Adrenal gland (tissue), 12 donors: ENCODE data around the gene ZDHHC24. TPM values are rescaled to one million over a fixed set of nuclear protein-coding genes. Genes with fewer than 3 reads are reported as not detected.

Source experiments
- DNase-seq, 7 donors: peaks; one replicate each; pipeline ENCODE4 v3.0.0-alpha.2; 2019 to 2020
- H3K27ac ChIP-seq, 5 donors: fragments of 200-600 bp; sonication (generic) in 4 of 5; 1 replicate in 3 of 5; 2 replicates in 2 of 5; pipeline versions ENCODE4 v1.5.1 to v1.8.0; 2016 to 2020; ENCODE audit warnings: mild to moderate bottlenecking in 1 of 5
- H3K27me3 ChIP-seq: fragments of 200-600 bp; 2 replicates; pipeline ENCODE4 v1.8.0; 2021
- H3K36me3 ChIP-seq, 2 donors: fragments of 200-600 bp; replicated peaks in 1 of 2; 1 replicate in 1 of 2; 2 replicates in 1 of 2; pipeline versions ENCODE4 v1.5.1 to v1.8.0; 2018 to 2022
- H3K4me1 ChIP-seq, 2 donors: fragments of 200-600 bp; replicated peaks in 1 of 2; 1 replicate in 1 of 2; 2 replicates in 1 of 2; pipeline versions ENCODE4 v1.5.1 to v1.8.0; 2018 to 2021
- H3K4me3 ChIP-seq, 4 donors: fragments of 200-600 bp; sonication (generic) in 3 of 4; one replicate each; pipeline ENCODE4 v1.5.1; 2016 to 2018
- H3K9me3 ChIP-seq, 3 donors: fragments of 200-600 bp; sonication (generic) in 1 of 3; replicated peaks in 1 of 3; 1 replicate in 2 of 3; 2 replicates in 1 of 3; pipeline versions ENCODE4 v1.5.1 to v1.8.0; 2016 to 2021
- POLR2A ChIP-seq, 2 donors: fragments of 450-650 bp; IDR thresholded peaks; one replicate each; pipeline ENCODE4 v1.6.1; 2017; ENCODE audit warnings: antibody characterized with exemption in 2 of 2, mild to moderate bottlenecking in 2 of 2, moderate library complexity in 1 of 2
- WGBS, 4 donors: extraction: QIAGEN DNeasy Blood & Tissue Kit in 2 of 4; methylation state at CpG; one replicate each; pipeline versions ENCODE4 v1.1.5 to v1.1.7; 2013 to 2017; 5-methylcytosine and 5-hydroxymethylcytosine counted together
- intact Hi-C, 2 donors: fragments of 100-400 bp; cut with DNase I; formaldehyde crosslinking; loops; one replicate each; pipeline versions ENCODE4 v1.14.1 to v1.15.0; 2022 to 2023
- polyA plus RNA-seq, 3 donors: library from polyadenylated mRNA; stranded (reverse); fragments of 200-250 nt in 2 of 3; fragments of 350-450 nt in 1 of 3; fragmentation: Illumina TruSeq in 1 of 3; extraction: RNeasy Lipid Tissue Mini Kit (QIAGEN cat#74804) in 1 of 3; gene quantifications; one replicate each; pipeline ENCODE4 v1.2.3, GENCODE V29; 2013 to 2014
- total RNA-seq, 9 donors: library from RNA; depleted of rRNA in 4 of 9; stranded (reverse); fragments of >200 nt in 4 of 9; fragments of 120-200 nt in 1 of 9; fragmentation: NEBNext Ultra II Directional in 1 of 9; extraction: Animal tissue kit (Norgen Biotek cat#: 25700) in 1 of 9; gene quantifications; one replicate each; pipeline versions ENCODE4 v1.1.0 to v1.2.4, GENCODE V29; 2013 to 2023
- TF ChIP-seq, protein P1 (sequence below), 6 experiments: fragments of 450-650 bp in 4 of 6; fragments of 200-600 bp in 2 of 6; sonication (generic) in 1 of 6; IDR thresholded peaks; 1 replicate in 5 of 6; 2 replicates in 1 of 6; pipeline versions ENCODE4 v1.5.1 to v1.8.0; 2016 to 2021; ENCODE audit warnings: antibody characterized with exemption in 6 of 6, mild to moderate bottlenecking in 2 of 6, moderate library complexity in 1 of 6
- donor health status: healthy with polysubstance abuse.
- donor health status: Bipolar disorder and iron deficiency.
- donor health status: DM: yes; HTN: yes; CAD: no.
- donor health status: DM: no; HTN: no; CAD: no.
- donor health status: DM: no; HTN: no; CAD: no.
- donor health status: DM: yes; HTN: yes; CAD: no.

Gene ZDHHC24
- total and polyA plus RNA-seq, 12 donors, result 8.6 to 34.7 (median 18.8) TPM

DNA sequence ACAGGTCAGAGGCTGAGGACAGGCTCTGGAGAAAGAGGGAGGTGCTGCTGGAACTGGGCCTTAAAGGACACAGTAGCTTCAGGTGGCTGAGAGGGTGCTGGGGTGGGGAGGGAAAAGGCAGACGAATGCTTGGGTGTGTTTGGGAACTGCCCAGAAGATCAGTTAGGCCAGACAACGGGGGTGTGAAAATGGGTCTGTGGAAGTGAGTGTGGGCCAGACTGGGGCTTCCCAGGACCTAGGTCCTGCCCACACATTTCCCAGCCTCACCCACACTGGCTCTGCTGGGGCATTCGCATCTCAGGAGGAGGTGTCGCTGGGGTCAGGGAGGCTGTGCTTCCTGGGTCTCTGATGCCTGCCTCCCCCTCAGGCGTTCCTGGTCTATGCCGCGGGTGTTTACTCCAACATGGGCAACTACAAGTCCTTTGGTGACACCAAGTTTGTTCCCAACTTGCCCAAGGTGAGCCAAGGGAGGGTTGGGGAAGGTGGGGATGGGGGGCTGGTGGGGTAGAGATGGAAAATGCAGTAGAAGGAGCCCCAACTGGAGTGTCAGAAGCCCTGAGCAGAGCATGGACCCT lies 61.0 kb downstream of the ZDHHC24 start:
- H3K4me1 ChIP-seq, result peaks cover 5 to 8% of the 10 kb centered on the region in 2 donors
- H3K27me3 ChIP-seq, result no peaks in the 10 kb centered on the region
- no peaks in the 10 kb centered on the region for H3K9me3 ChIP-seq
- intact Hi-C loops, result loop anchor here in 1 of 2 donors (10.0 kb wide), 1 partner anchor 60 kb away; the partner anchor contains the start of genes ACTN3 and ZDHHC24
- DNase-seq, result no peak
- H3K4me3 ChIP-seq, result no peak overlapping the region
- peaks cover 0 to 17% of the 10 kb centered on the region in 2 donors for H3K36me3 ChIP-seq
- no peak overlapping the region for H3K27ac ChIP-seq
- TF ChIP-seq POLR2A (IDR thresholded peaks at IDR 0.05), result no peak
- TF ChIP-seq, protein P1, sequence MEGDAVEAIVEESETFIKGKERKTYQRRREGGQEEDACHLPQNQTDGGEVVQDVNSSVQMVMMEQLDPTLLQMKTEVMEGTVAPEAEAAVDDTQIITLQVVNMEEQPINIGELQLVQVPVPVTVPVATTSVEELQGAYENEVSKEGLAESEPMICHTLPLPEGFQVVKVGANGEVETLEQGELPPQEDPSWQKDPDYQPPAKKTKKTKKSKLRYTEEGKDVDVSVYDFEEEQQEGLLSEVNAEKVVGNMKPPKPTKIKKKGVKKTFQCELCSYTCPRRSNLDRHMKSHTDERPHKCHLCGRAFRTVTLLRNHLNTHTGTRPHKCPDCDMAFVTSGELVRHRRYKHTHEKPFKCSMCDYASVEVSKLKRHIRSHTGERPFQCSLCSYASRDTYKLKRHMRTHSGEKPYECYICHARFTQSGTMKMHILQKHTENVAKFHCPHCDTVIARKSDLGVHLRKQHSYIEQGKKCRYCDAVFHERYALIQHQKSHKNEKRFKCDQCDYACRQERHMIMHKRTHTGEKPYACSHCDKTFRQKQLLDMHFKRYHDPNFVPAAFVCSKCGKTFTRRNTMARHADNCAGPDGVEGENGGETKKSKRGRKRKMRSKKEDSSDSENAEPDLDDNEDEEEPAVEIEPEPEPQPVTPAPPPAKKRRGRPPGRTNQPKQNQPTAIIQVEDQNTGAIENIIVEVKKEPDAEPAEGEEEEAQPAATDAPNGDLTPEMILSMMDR (IDR thresholded peaks at IDR 0.05), result no peak
- 79 to 87% (median 86%) methylated on average over 6 to 7 of the region's 7 CpGs for WGBS, 4 donors

DNA sequence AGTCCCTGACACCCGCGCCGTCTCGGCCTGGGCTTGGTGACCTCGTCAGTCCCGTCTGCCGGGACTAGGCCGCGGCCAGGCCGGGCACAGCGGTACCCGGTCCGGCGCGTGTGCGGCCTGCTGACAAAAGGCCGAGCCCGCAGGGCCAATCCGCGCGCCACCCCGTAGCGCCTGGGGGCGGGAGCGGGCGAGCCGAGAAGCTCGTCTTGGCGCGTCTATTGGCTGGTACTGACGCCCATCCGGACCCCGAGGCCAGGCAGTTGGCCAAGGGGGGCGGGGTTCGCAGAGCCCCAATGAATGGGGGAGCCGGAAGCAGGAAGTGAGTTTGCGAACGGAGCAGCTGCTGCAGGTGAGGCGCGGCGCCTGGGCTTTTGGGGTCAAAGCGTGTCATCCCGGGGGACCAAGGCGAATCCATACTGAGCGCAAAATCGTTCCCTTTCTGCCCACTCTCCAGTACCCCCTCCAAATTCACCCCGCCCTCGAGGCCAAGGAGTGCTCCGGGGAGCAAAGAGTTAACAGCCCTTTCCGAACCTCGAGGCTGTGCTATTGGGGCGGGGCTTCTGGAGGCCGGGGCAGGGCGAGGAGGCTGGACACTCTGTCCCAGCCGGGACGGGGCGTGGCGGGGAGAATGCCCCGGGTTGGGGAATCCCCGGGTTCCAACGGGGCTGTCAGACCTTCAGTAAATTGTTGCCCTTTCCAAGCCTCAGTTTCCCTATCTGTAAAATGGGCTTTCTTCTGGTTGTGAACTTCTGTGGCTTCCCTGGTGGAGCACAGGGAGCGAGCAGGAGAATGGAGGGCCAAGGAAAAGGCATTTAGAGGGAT lies 65.5 kb downstream of the ZDHHC24 start, which contains the start of gene DPP3:
Gene DPP3 (plus strand): TSS at position 318 of the 822 bp plus-strand sequence. CDS start 1,767 bp downstream, outside the sequence.
- Histone ChIP-seq H3K4me1 (peaks cover 8 to 16% of the 10 kb centered on the region in 2 donors), H3K9me3 (no peaks in the 10 kb centered on the region), H3K27me3 (no peaks in the 10 kb centered on the region), H3K36me3 (peaks cover 0 to 5% of the 10 kb centered on the region in 2 donors), H3K4me3 (peak within 1 kb of the TSS; percentile 53 to 89 (median 71)), H3K27ac (peak within 1 kb of the TSS; percentile 70 to 98 (median 94))
- intact Hi-C loops, result loop anchor here in 1 of 2 donors (10.0 kb wide), 1 partner anchor 64 kb away; the partner anchor contains the start of genes ACTN3 and ZDHHC24
- peak; percentile 98 to 99 (median 98) for DNase-seq
- TF ChIP-seq POLR2A (IDR thresholded peaks at IDR 0.05), result peak; percentile 88 to 96
- TF ChIP-seq, protein P1 (IDR thresholded peaks at IDR 0.05), result peak in 1 of 6 experiments; percentile 5
- 0 to 2% (median 1%) methylated on average over 5 to 62 of the region's 62 CpGs for WGBS, 4 donors

DNA sequence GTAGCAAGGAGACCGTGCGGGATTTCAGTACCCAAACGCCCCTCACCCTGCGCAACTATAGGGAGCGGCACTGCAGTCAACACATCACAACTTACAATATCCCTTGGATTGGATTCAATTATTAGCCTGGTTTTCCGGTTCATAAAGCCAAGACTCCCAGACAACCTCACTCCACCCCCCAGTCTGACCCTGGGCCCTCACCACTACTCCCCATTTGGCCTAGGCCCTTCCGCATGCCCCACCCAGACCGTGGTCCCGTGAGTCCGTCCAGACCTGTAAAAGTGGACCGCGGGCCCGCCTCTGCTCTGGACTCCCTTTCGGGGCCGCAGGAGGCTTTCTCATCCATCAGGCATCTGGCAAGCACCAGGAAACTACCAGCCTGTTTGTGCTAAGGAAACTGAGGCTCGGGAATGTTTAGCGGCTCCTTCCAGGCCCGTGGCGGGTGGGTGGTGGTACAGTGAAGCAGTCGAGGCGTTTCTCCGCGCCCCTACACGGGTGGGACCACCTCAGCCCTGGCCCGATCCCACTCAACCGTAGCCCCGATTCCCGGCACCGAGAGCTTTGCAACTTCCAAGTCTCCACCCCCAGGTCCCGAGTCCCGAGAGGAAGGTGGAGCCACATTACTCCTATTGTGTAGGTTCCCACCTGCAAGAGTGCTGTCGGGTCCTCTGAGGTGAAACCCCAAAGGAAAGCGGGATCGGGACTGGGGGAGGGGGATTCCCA lies 66.3 kb downstream of the ZDHHC24 start:
- TF ChIP-seq, protein P1 (IDR thresholded peaks at IDR 0.05), result no peak
- TF ChIP-seq POLR2A (IDR thresholded peaks at IDR 0.05), result no peak
- DNase-seq, result peak in 6 of 7 donors; percentile 57 to 76 (median 66)
- intact Hi-C loops, result loop anchor here in 1 of 2 donors (10.0 kb wide), 1 partner anchor 65 kb away; the partner anchor contains the start of genes ACTN3 and ZDHHC24
- 0 to 2% (median 1%) methylated on average over 6 to 34 of the region's 34 CpGs for WGBS, 4 donors
- Histone ChIP-seq H3K9me3 (no peaks in the 10 kb centered on the region), H3K27ac (peak overlapping the region; percentile 70 to 98 (median 94)), H3K4me3 (peak overlapping the region; percentile 53 to 89 (median 71)), H3K4me1 (peaks cover 8 to 16% of the 10 kb centered on the region in 2 donors), H3K27me3 (no peaks in the 10 kb centered on the region), H3K36me3 (peaks cover 0 to 13% of the 10 kb centered on the region in 2 donors)
